ENCODE measurements around the gene LSAMP. TPM values are rescaled to one million over a fixed set of nuclear protein-coding genes. Genes with fewer than 3 reads are reported as not detected.

Gene LSAMP
- total RNA-seq, 2 donors from 2014 or later = 1.9 to 5.4 TPM

GRCh38 chr3:115974940-115975339, 470.3 kb downstream of the LSAMP start:
- Histone ChIP-seq H3K4me1 (ENCODE audit: control insufficient read depth in 1 of 2, low read depth in 2 of 2) (no peaks in the 10 kb centered on the region), H3K9me3 (no peaks in the 10 kb centered on the region), H3K27ac (no peak overlapping the region), H3K27me3 (replicated peaks; ENCODE audit: insufficient read depth) (no peaks in the 10 kb centered on the region), H3K4me3 (no peak overlapping the region), H3K36me3 (no peaks in the 10 kb centered on the region)
- ATAC-seq (ENCODE audit: insufficient number of reproducible peaks, low FRiP score, low read depth) (no peak), DNase-seq (ENCODE audit: low spot score) (no peak)
- no peak for TF ChIP-seq CTCF (IDR thresholded peaks at IDR 0.05)

- Histone ChIP-seq H3K27ac (no peak overlapping the region), H3K4me3 (no peak overlapping the region), H3K9me3 (no peaks in the 10 kb centered on the region), H3K27me3 (replicated peaks; ENCODE audit: insufficient read depth) (no peaks in the 10 kb centered on the region), H3K4me1 (ENCODE audit: control insufficient read depth in 1 of 2, low read depth in 2 of 2) (no peaks in the 10 kb centered on the region), H3K36me3 (no peaks in the 10 kb centered on the region)
- ATAC-seq (ENCODE audit: insufficient number of reproducible peaks, low FRiP score, low read depth) (no peak), DNase-seq (ENCODE audit: low spot score) (no peak)
- no peak for TF ChIP-seq CTCF (IDR thresholded peaks at IDR 0.05)
These were observed 476.4 kb downstream of the LSAMP start for GRCh38 chr3:115968871-115969270.

GRCh38 chr3:115961380-115961779, 483.9 kb downstream of the LSAMP start:
- H3K4me1 ChIP-seq (ENCODE audit: control insufficient read depth in 1 of 2, low read depth in 2 of 2) = no peaks in the 10 kb centered on the region
- H3K36me3 ChIP-seq = no peaks in the 10 kb centered on the region
- no peaks in the 10 kb centered on the region for H3K9me3 ChIP-seq
- H3K27ac ChIP-seq = no peak overlapping the region
- TF ChIP-seq CTCF (IDR thresholded peaks at IDR 0.05) = no peak
- no peaks in the 10 kb centered on the region for H3K27me3 ChIP-seq (replicated peaks; ENCODE audit: insufficient read depth)
- no peak overlapping the region for H3K4me3 ChIP-seq
- ATAC-seq (ENCODE audit: insufficient number of reproducible peaks, low FRiP score, low read depth) (no peak), DNase-seq (ENCODE audit: low spot score) (no peak)

GRCh38 chr3:115960799-115961198, 484.5 kb downstream of the LSAMP start:
- H3K27ac ChIP-seq = no peak overlapping the region
- no peak for TF ChIP-seq CTCF (IDR thresholded peaks at IDR 0.05)
- ATAC-seq (ENCODE audit: insufficient number of reproducible peaks, low FRiP score, low read depth) = no peak
- no peaks in the 10 kb centered on the region for H3K27me3 ChIP-seq (replicated peaks; ENCODE audit: insufficient read depth)
- H3K36me3 ChIP-seq = no peaks in the 10 kb centered on the region
- H3K4me3 ChIP-seq = no peak overlapping the region
- no peaks in the 10 kb centered on the region for H3K9me3 ChIP-seq
- H3K4me1 ChIP-seq (ENCODE audit: control insufficient read depth in 1 of 2, low read depth in 2 of 2) = no peaks in the 10 kb centered on the region
- no peak for DNase-seq (ENCODE audit: low spot score)

GRCh38 chr3:115958526-115958925, 486.8 kb downstream of the LSAMP start:
- no peak overlapping the region for H3K27ac ChIP-seq
- H3K36me3 ChIP-seq = no peaks in the 10 kb centered on the region
- no peaks in the 10 kb centered on the region for H3K27me3 ChIP-seq (replicated peaks; ENCODE audit: insufficient read depth)
- H3K9me3 ChIP-seq = no peaks in the 10 kb centered on the region
- no peaks in the 10 kb centered on the region for H3K4me1 ChIP-seq (ENCODE audit: control insufficient read depth in 1 of 2, low read depth in 2 of 2)
- ATAC-seq (ENCODE audit: insufficient number of reproducible peaks, low FRiP score, low read depth) (no peak), DNase-seq (ENCODE audit: low spot score) (no peak)
- no peak for TF ChIP-seq CTCF (IDR thresholded peaks at IDR 0.05)
- H3K4me3 ChIP-seq = no peak overlapping the region
